Kidney (tissue), 14 donors: ENCODE measurements around the gene RDH12. TPM values are rescaled to one million over a fixed set of nuclear protein-coding genes. Genes with fewer than 3 reads are reported as not detected.

Experiments
- DNase-seq, 5 donors: peaks; one replicate each; pipeline ENCODE4 v3.0.0-alpha.2; 2013 to 2020
- FAIRE-seq: peaks from 2 replicates; lab custom pipeline; 2012; peaks lifted over from hg19 to GRCh38; lab: Jason Lieb, UNC
- H3K27ac ChIP-seq, 2 donors: one replicate each; pipeline ENCODE4 v1.7.0; 2013; ENCODE audit warnings: low read depth in 2 of 2, low read length in 2 of 2, inconsistent platforms in 1 of 2
- H3K27me3 ChIP-seq: one replicate; pipeline ENCODE4 v1.7.1; 2013; ENCODE audit warnings: low read length, inconsistent platforms; ENCODE audit not compliant: control insufficient read depth, insufficient read depth
- H3K36me3 ChIP-seq, 3 donors: one replicate each; pipeline versions ENCODE4 v1.7.0 to v1.7.1; 2013; ENCODE audit warnings: low read length in 3 of 3, control low read depth in 1 of 3, inconsistent platforms in 1 of 3; ENCODE audit not compliant: insufficient read depth in 3 of 3, control insufficient read depth in 2 of 3
- H3K4me1 ChIP-seq, 3 donors: one replicate each; pipeline versions ENCODE4 v1.7.0 to v1.7.1; 2013; ENCODE audit warnings: low read length in 3 of 3, inconsistent platforms in 1 of 3, low read depth in 1 of 3; ENCODE audit not compliant: control insufficient read depth in 2 of 3, insufficient read depth in 2 of 3
- H3K4me3 ChIP-seq, 3 donors: one replicate each; pipeline versions ENCODE4 v1.7.0 to v1.8.1; 2013; ENCODE audit warnings: low read length in 3 of 3, control low read depth in 1 of 3, inconsistent platforms in 1 of 3
- H3K9ac ChIP-seq, 3 donors: one replicate each; pipeline versions ENCODE4 v1.7.0 to v1.7.1; 2013; ENCODE audit warnings: low read length in 3 of 3, control low read depth in 1 of 3, inconsistent platforms in 1 of 3
- H3K9me3 ChIP-seq, 3 donors: one replicate each; pipeline versions ENCODE4 v1.7.0 to v1.7.1; 2013; ENCODE audit warnings: low read length in 3 of 3, control low read depth in 1 of 3, inconsistent platforms in 1 of 3; ENCODE audit not compliant: control insufficient read depth in 2 of 3, insufficient read depth in 1 of 3
- CTCF ChIP-seq: IDR thresholded peaks from 3 replicates; pipeline ENCODE4 v1.5.1; 2012; ENCODE audit warnings: mild to moderate bottlenecking, moderate library complexity, borderline replicate concordance; ENCODE audit not compliant: insufficient read depth; ENCODE audit errors: extremely low read depth
- intact Hi-C: fragments of 100-400 bp; cut with DNase I; formaldehyde crosslinking; loops from one replicate; pipeline ENCODE4 v1.11.1; 2022
- polyA plus RNA-seq: library from polyadenylated mRNA; stranded (reverse); fragments of 350-450 nt; fragmentation: Illumina TruSeq; extraction: RNeasy Lipid Tissue Mini Kit (QIAGEN cat#74804); gene quantifications from one replicate; pipeline ENCODE4 v1.2.3, GENCODE V29; 2014; ENCODE audit warnings: low read depth, low replicate concordance; ENCODE audit not compliant: insufficient read depth
- total RNA-seq: library from RNA; stranded (reverse); fragmentation: NEBNext Ultra II Directional; extraction: Animal tissue kit (Norgen Biotek cat#: 25700); gene quantifications from one replicate; pipeline ENCODE4 v1.2.1, GENCODE V29; 2021
- donor health status: control.
- donor health status: control.
- donor health status: control.
- donor health status: control.
- donor health status: control.
- donor health status: DM: yes; HTN: yes; CAD: no.
- donor health status: Normal renal cell carcinoma (clear cell type).

Gene RDH12
- total and polyA plus RNA-seq, 2 donors from 2014 or later: 0.22 to 10.0 TPM

- Histone ChIP-seq H3K27me3 (no peaks in the 10 kb centered on the region), H3K4me1 (peaks cover 0 to 21% (median 2%) of the 10 kb centered on the region in 3 donors), H3K36me3 (peaks cover 6 to 25% (median 9%) of the 10 kb centered on the region in 3 donors), H3K4me3 (no peak overlapping the region), H3K9ac (peak overlapping the region in 1 of 3 donors; percentile 10), H3K27ac (peak overlapping the region in 1 of 2 donors; percentile 63), H3K9me3 (no peaks in the 10 kb centered on the region)
- intact Hi-C loops: no loop called here
- no peak for TF ChIP-seq CTCF
- peak; percentile 57 for FAIRE-seq
- DNase-seq: peak in 2 of 5 donors; percentile 42 to 62
Measured at GRCh38 chr14:67683842-67684241, 17.8 kb upstream of the RDH12 start.

- intact Hi-C loops: no loop called here
- no peaks in the 10 kb centered on the region for H3K9me3 ChIP-seq
- no peak overlapping the region for H3K9ac ChIP-seq
- H3K27ac ChIP-seq: no peak overlapping the region
- FAIRE-seq: no peak
- TF ChIP-seq CTCF: no peak
- H3K36me3 ChIP-seq: peaks cover 3 to 46% (median 31%) of the 10 kb centered on the region in 3 donors
- peaks cover 0 to 3% (median 3%) of the 10 kb centered on the region in 3 donors for H3K4me1 ChIP-seq
- DNase-seq: no peak
- no peak overlapping the region for H3K4me3 ChIP-seq
- H3K27me3 ChIP-seq: no peaks in the 10 kb centered on the region
Measured at GRCh38 chr14:67690011-67690410, 11.7 kb upstream of the RDH12 start.

GRCh38 chr14:67694791-67695393, 6.8 kb upstream of the RDH12 start:
- Histone ChIP-seq H3K4me1 (peaks cover 0 to 3% (median 0%) of the 10 kb centered on the region in 3 donors), H3K27me3 (no peaks in the 10 kb centered on the region), H3K9me3 (no peaks in the 10 kb centered on the region), H3K36me3 (peaks cover 0 to 22% (median 17%) of the 10 kb centered on the region in 3 donors), H3K27ac (peak overlapping the region; percentile 68 to 89), H3K9ac (peak overlapping the region; percentile 52 to 75 (median 57)), H3K4me3 (peak overlapping the region; percentile 91 to 93 (median 92))
- DNase-seq: peak; percentile 62 to 90 (median 79)
- no peak for TF ChIP-seq CTCF
- intact Hi-C loops: no loop called here
- no peak for FAIRE-seq
